Measurements from ENCODE around the gene RPH3AL.

DNA sequence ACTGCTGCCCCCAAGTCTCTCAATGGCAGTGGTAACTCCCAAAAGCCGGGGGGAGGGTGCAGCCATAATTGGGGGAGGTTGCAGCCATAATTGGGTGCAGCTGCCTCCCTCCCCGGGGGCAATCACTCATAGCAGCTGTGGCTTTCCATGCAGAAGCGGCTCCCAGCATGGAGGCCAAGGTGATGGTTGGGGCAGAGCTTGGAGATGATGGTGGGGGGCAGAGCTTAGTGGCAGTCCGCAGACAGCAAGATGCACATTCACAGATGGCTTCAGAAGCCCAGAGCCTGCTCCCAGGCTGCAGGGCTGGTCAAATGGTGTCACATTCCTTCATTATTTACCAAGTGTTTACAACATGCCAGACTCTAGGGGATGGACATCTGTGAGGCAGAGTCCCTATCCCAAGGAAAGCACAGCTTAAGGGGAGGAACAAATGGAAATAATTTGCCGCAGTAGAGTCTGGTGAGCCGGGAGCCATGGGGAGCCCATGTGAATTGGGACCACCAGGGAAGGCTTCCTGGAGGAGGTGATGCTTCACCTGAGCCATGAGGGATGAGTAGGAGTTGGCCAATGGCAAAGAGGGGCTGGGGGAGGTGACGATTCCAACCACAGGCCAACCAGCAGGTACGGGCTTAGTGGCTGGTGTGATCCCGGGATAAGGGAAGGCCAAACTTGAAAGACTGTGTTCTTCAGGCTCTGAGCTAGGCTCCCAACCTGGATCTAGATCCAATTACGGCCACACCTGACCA lies 179.3 kb downstream of the RPH3AL start:
- TF ChIP-seq POLR2AphosphoS5 (IDR thresholded peaks at IDR 0.05; ENCODE audit: low read depth, low read length) (no peak), TAF1 (IDR thresholded peaks at IDR 0.05; ENCODE audit: borderline replicate concordance, low read depth, low read length) (no peak), POLR2A (IDR thresholded peaks at IDR 0.05; ENCODE audit: low read depth, low read length) (no peak)

Data from GM12892 (cell line).